ENCODE results near the gene VWCE.

The VWCE gene

DNA sequence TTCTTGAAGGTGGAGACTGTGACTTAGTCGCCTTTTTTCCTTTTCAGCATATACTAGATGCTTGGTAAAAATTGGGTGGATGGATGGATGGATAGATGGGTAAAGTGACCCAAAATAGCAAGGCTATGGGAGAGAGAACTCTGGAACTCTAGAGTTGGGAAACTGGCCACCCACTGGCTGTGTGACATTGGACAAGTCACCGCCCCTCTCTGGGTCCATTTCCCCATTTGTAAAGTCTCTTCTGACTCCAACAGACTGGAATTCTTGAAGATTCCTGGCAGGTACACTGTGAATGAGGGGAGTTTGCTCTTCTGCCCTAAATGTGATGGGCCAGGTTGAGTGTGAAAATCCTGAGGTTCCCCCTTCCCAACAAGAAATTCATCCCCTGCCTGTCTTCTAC is 45.9 kb upstream of the VWCE start:
- ChIA-PET CTCF (interaction anchor here (10.1 kb wide), 1 partner anchor 44 kb away, joined by 926 read pairs; the partner anchor contains the start of gene TMEM216), POLR2A (interaction anchor here (1.7 kb wide), 1 partner anchor 20 kb away, joined by 7 read pairs; the partner anchor contains the start of genes CYB561A3 and TMEM138)
- DNase-seq (ENCODE audit: low read depth, low spot score), result no peak
- TF ChIP-seq, protein P1, sequence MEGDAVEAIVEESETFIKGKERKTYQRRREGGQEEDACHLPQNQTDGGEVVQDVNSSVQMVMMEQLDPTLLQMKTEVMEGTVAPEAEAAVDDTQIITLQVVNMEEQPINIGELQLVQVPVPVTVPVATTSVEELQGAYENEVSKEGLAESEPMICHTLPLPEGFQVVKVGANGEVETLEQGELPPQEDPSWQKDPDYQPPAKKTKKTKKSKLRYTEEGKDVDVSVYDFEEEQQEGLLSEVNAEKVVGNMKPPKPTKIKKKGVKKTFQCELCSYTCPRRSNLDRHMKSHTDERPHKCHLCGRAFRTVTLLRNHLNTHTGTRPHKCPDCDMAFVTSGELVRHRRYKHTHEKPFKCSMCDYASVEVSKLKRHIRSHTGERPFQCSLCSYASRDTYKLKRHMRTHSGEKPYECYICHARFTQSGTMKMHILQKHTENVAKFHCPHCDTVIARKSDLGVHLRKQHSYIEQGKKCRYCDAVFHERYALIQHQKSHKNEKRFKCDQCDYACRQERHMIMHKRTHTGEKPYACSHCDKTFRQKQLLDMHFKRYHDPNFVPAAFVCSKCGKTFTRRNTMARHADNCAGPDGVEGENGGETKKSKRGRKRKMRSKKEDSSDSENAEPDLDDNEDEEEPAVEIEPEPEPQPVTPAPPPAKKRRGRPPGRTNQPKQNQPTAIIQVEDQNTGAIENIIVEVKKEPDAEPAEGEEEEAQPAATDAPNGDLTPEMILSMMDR (IDR thresholded peaks at IDR 0.05; ENCODE audit: insufficient read depth, low read length, missing control alignments), result no peak
- no peak overlapping the region for H3K4me3 ChIP-seq (ENCODE audit: low read depth, low read length)

DNA sequence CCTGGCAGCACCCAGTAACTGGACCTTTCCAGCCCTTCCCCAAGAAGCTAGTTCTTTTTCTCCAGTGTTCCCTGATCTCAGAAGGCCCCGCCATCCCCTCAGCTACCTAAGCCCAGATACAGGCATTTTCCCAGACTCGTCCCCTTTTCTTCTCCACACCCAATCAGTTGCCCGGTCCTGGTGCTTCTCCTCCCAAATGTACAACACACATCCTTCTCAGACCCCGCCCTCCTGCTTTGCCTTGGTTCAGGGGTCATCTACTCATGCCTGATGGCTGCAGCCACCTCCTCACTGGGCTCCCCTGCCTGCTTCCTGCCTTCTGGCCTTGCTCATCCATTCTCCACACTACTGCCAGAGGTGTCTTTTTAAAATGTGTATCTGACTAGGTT is 44.4 kb upstream of the VWCE start:
- ChIA-PET POLR2A (no interaction called here), CTCF (interaction anchor here (0.8 to 10.1 kb wide), 4 partner anchors 11 to 89 kb away, joined by 3 to 926 read pairs (median 178); partner anchors contain the start of genes CYB561A3, TMEM138 and TMEM216)
- TF ChIP-seq, protein P1 (IDR thresholded peaks at IDR 0.05; ENCODE audit: insufficient read depth, low read length, missing control alignments), result no peak
- no peak overlapping the region for H3K4me3 ChIP-seq (ENCODE audit: low read depth, low read length)
- no peak for DNase-seq (ENCODE audit: low read depth, low spot score)

- CTCF ChIA-PET, result interaction anchor here (1.1 to 10.1 kb wide), 4 partner anchors 11 to 299 kb away, joined by 3 to 926 read pairs (median 178); partner anchors contain the start of genes CYB561A3, TMEM138 and TMEM216
- no peak overlapping the region for H3K4me3 ChIP-seq (ENCODE audit: low read depth, low read length)
- POLR2A ChIA-PET, result interaction anchor here (0.8 to 0.9 kb wide), 2 partner anchors 23 to 45 kb away, joined by 3 read pairs; partner anchors contain the start of genes CYB561A3 and TMEM138
- no peak for DNase-seq (ENCODE audit: low read depth, low spot score)
- TF ChIP-seq, protein P1 (IDR thresholded peaks at IDR 0.05; ENCODE audit: insufficient read depth, low read length, missing control alignments), result no peak
Observed at GRCh38 chr11:61338783-61339489, 43.8 kb upstream of the VWCE start.

GRCh38 chr11:61337706-61338470 is 42.8 kb upstream of the VWCE start:
- ChIA-PET POLR2A (interaction anchor here (0.8 to 2.2 kb wide), 3 partner anchors 24 to 46 kb away, joined by 3 to 9 read pairs (median 3); partner anchors contain the start of genes CYB561A3 and TMEM138), CTCF (interaction anchor here (1.1 to 10.1 kb wide), 5 partner anchors 10 to 300 kb away, joined by 3 to 926 read pairs (median 13); partner anchors contain the start of genes CYB561A3, TMEM138 and TMEM216)
- TF ChIP-seq, protein P1 (IDR thresholded peaks at IDR 0.05; ENCODE audit: insufficient read depth, low read length, missing control alignments), result no peak
- DNase-seq (ENCODE audit: low read depth, low spot score), result no peak
- no peak overlapping the region for H3K4me3 ChIP-seq (ENCODE audit: low read depth, low read length)

- DNase-seq (ENCODE audit: low read depth, low spot score), result no peak
- TF ChIP-seq, protein P1 (IDR thresholded peaks at IDR 0.05; ENCODE audit: insufficient read depth, low read length, missing control alignments), result peak; percentile 97
- ChIA-PET POLR2A (interaction anchor here (0.8 to 2.2 kb wide), 4 partner anchors 25 to 56 kb away, joined by 3 to 9 read pairs (median 4); partner anchors contain the start of genes CYB561A3, TMEM138 and TMEM216), CTCF (interaction anchor here (0.7 to 10.1 kb wide), 26 partner anchors 8 to 336 kb away, joined by 3 to 926 read pairs (median 4); partner anchors contain the start of genes CYB561A3, TMEM138, TMEM216 and VWCE)
- H3K4me3 ChIP-seq (ENCODE audit: low read depth, low read length), result no peak overlapping the region
Observed at GRCh38 chr11:61336171-61336935, 41.2 kb upstream of the VWCE start.

Data from AG04449 (cell line).